ENCODE measurements around the gene TAS2R8.
"Not testable (repeated sequence)": the region's sequence is repeated elsewhere in the genome, so short reads cannot be mapped to it uniquely, and the experiment has no call there.

The TAS2R8 gene, protein sequence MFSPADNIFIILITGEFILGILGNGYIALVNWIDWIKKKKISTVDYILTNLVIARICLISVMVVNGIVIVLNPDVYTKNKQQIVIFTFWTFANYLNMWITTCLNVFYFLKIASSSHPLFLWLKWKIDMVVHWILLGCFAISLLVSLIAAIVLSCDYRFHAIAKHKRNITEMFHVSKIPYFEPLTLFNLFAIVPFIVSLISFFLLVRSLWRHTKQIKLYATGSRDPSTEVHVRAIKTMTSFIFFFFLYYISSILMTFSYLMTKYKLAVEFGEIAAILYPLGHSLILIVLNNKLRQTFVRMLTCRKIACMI

DNA sequence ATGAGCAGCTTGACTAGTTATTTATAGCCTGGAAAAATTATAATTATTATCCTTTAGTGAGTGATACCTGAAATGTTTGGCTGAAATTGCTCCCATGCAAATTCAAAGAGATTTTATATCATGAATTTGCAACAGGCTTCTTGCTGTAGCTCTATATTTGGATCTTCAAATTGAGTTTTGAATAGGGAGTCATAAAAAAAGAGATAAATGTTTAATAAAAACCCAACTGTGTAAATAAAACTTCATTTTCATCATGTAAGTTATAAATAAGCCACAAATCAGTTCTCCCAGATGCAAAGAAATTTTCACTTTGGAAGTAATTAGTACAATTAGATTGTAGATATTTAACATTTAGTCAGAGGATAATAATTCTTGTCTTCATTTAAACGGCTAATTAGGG lies at the start of gene TAS2R8:
TSS of gene TAS2R8 (minus strand) at position 101 of the 400 bp plus-strand sequence. CDS start 306 bp downstream, outside the sequence.
- no peak for DNase-seq (ENCODE audit: low spot score)

DNA sequence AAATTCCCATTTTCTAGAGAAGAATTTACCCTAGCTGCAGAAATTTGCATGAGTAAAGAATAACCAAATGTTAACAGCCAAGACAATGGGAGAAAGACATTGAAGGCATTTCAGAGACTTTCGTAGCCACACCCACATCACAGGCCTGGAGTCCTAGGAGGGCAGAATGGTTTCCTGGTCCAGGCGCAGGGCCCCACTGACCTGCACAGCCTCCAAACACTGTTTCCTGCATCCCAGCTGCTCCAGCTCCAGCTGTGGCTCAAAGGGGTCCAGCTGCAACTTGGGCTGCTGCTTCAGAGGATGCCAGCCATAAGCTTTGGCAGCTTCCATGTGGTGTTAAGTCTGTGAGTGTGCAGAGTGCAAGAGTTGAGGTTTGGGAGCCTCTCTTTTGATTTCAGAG lies 48.7 kb upstream of the TAS2R8 start:
- no peak for DNase-seq (ENCODE audit: low spot score)

DNA sequence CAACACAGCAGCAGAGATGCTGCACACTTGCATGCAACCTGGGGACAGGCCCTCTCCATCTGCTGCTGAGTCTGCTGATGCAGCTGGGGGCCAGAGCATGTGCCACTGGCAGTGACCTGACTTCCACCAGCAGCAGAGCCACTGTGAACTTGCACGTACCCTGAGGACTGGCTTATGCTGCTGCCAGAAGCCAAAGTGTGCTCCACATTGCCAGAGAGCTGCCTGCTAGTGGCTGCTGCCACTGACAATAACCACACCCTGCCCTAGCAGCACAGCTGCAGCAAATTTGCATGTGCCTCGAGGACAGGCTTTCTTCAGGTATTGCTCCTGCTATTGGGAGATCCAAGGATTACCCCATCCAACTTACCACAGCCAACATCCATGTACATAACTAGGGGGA lies 46.7 kb upstream of the TAS2R8 start:
- DNase-seq (ENCODE audit: low spot score), result no peak

DNA sequence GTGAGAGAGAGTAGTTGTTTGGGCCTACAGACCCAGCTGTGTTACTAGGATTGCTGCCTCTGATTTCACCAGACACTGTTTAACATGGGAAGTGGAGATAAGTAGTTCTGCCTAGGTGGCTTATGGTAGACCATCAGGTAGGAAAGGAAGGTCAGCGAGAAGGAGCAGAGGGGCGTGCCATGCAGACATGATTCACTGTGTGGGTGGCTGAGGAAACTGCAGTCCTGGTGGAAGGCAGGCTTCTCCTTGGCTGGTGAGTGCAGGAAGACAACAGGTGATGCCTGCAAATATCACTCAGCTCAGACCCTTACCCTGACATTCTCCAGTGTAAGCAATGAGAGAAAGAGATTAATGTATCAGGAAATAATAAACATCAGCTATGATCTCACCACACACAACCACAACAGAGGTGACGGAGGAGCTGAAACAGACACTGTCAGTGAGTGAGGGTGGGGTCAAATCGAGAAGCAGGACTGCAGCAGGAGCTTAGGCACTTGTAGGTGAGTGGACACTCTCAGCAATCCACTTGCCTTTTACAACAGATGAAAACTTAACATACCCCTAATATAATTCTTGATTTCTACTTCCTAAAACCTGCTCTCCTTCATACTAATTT lies 44.3 kb upstream of the TAS2R8 start:
- DNase-seq (ENCODE audit: low spot score), result no peak

DNA sequence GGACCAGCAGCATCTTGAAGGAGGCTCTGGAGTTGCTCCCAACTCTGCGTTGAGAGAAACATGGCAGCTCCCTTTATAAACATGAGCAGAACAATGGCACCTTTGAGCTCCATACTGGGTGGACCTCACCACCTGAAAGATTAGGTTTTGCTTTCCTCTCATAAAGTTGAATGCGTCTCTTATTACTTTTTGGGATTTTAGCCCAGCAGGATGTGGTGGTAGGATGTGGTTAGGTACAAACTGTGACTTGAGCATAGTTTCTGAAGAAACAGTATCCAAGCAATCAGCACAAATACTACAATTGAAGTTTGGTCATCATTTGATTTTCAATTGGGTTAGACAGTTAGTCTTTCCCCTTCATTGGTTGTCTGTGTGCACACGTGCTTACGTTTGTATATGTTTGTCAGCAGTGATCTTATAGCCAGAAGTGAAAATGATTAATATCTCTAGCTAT lies 42.4 kb upstream of the TAS2R8 start, which contains the start of gene PRR4:
TSS of gene PRR4 (minus strand) at position 51 of the 454 bp plus-strand sequence. CDS start at position 13, 38 bp downstream.
- no peak for DNase-seq (ENCODE audit: low spot score)

DNA sequence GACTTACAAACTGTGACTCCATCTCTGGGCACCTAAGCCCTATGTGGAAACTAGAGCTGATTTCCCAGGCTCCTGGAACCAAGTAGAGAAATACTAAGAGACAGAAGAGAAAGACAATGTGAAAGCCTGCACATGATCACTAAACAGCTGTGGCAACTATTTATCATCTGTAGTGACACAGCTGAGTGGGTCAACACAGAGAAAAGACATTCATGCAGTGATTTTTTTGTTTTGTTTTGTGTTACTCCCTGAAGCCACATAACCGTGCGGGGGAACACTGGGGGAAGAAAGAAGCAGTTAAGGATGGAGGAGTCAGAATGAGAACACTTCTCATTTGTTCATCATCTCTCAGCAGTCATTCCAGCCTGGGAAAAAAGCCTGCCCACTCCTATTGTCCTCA lies 40.7 kb upstream of the TAS2R8 start:
- DNase-seq (ENCODE audit: low spot score), result no peak

DNA sequence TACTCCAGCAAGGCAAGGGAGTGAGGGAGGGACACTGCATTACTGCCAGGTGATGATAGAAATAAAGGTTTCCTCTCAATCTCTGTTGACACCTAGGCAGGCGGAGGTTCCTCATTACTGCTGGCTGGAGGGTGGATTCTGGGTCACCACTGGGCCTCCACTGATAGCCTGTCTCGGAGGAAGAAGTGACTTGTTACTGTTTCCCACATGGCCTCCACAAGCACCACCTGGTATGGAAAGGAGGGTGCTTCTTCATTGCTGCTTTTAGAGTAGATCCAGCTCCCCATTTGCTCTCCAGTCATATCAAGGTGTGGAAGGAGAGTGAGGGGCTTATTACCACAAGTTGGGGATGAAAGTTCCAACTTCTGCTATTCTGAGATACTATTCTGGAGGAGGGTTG lies 35.8 kb upstream of the TAS2R8 start:
- DNase-seq (ENCODE audit: low spot score), result no peak

DNA sequence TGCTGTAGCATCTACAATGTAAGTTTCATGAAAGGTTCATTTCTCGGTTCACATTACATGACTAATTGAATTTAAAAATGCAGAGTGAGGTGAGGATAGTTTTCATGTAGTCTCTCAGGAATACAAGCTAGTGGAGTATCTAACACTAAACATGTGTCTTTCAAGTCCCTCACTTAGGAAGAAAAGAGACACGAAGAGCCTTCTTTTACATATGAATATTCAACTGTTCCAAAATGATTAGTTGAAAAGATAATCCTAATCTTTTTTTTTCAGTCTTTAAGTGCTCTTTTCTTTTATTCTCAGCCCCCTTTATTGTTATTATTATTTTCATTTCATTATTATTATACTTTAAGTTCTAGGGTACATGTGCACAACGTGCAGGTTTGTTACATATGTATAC lies 31.4 kb upstream of the TAS2R8 start:
- no peak for DNase-seq (ENCODE audit: low spot score)

DNA sequence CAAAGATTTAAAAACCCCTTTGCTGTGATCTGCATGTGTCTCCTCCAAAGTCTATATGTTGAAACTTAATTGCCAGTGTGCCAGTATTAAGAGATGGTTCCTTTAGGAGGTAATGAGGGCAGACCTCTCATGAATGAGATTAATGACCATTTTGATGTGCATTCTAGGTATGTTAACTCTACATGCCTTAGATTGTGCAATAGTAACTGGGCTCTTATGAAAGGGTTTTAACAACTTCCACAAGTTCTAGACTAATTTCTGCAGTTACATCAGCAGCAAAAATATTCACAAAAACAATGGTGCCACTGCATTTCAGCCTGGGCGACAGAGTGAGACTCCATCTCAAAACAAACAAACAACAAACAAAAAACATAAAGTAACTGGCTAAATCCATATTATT lies 22.9 kb upstream of the TAS2R8 start:
- no peak for DNase-seq (ENCODE audit: low spot score)

DNA sequence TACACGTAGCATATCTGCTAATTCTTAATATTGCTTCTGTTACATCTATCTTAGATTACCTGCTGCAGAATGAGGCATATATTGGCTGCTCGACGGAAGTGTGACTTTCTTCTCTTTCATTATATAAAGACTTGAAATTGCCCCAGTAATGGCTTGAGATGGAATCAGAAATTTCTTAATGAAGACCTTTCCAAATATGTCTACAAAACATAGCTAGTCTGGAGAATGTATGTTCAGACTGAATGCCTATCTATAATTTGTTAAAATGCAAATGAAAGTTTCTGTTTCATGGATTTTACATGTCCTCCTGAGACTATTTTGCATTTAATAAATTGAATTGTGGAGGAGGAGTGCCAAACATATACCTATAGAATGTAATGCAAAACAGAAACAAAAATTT lies 19.2 kb upstream of the TAS2R8 start, which contains the start of gene TAS2R10:
TSS of gene TAS2R10 (minus strand) at position 101 of the 400 bp plus-strand sequence. CDS start at position 12, 89 bp downstream.
- DNase-seq (ENCODE audit: low spot score), result no peak

DNA sequence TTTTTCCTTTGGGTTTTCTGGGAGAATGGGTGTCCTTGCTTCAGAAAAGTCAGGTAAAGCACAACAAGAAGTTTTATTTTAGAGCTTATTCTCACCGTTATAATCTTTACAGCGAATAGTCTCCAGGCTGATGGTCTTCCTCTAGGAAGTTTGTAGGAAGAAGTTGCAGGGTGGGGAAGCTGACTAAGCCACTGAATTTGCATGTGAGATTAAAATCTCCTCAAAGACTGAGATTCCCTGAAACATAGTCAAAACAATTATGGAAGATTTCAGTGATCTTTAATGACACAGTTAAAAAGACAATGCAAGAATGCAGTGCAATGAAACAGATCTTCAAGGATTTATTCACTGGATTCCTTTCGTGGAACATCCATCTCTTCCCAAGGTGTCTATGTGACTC lies 17.9 kb upstream of the TAS2R8 start:
- DNase-seq (ENCODE audit: low spot score), result no peak

DNA sequence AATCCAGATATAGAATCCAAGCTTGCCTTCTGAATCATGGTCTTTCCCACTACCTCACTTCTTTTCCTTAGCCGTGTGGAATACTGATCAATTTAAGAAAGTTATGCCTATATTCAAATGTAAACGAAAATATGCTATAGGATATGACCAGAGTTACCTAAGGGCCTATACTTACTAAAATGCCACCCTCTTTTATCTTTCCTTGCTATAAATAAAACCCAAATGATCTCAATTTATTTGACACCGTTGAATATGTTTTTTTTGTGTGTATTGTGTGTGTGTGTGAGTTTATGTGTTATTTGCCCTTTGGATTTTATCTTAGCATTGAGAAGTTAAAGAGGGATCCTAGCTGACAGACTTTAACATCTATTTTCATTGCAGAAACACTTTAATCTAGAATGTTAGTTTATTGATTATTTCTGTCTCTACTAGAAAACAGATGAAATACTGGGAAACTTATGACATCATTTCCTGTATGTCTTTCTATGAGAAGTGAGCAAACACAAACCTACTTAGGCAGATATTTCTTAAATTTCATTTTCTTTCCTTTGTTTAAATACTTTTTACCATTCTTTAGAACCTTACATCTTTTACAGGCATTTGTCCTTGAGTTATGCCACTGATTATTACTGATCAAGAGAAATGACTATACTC lies 4.9 kb upstream of the TAS2R8 start:
- no peak for DNase-seq (ENCODE audit: low spot score)

DNA sequence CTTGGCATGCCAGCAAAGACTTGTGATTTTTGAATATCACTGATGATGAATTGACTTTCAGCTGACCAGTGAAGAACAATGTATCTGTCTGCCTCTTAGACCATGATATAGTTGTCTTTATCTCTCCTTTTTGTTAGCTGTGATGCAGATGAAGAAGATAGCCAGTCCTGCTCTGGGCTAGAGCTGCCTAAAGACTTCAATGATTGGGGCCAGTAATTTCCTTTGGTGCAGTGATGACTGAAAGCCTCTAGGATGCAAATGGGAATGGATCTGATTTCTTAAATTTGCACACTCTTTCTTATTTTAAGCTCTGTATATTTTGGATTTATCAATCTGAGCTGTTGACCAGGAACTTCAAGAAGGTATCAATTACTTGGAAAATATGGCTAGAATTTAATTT lies 3.0 kb upstream of the TAS2R8 start, which contains the start of gene TAS2R9:
TSS of gene TAS2R9 (minus strand) at position 101 of the 400 bp plus-strand sequence. CDS start at position 8, 93 bp downstream.
- no peak for DNase-seq (ENCODE audit: low spot score)

DNA sequence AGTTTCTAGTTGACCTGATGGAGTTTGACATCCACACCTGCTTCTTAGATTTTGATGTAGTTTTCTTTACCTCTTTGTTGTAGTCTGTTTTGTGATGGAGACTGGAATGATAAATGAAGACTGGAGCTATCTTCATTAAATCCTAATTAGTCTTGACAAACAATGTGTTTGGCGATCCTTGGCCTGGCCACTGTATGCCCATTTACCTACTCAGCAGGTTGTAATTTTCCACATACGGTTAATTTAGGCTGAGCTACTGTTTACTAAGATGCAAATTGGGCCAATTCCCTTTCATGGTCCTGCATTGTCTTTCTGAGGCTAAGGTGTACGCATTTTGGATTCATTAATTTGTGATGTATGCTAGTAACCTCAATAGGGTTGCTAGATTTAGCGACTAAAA lies 4.5 kb downstream of the TAS2R8 start, which contains the start of gene TAS2R7:
TSS of gene TAS2R7 (minus strand) at position 41 of the 400 bp plus-strand sequence. CDS start 57 bp downstream, outside the sequence.
- DNase-seq (ENCODE audit: low spot score), result no peak

DNA sequence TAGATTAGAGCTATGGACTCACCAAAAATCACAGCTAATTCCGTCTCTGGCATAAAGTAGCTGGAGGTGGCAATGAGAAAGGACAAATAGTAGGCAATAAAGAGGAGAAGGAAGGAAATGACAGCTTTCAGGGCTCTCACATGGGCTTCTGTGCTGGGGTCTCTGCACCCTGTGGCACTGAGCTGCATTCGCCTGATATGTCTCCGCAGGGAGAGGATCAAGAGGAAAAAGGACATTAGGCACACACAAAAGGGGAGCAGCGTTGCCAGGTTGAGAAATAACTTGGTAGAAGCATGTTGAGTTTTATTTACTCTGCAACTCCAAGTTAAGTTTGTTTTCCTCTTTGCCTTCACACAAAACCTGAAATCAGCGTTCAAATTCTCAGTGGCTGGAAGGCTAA lies 5.3 kb downstream of the TAS2R8 start:
- no peak for DNase-seq (ENCODE audit: low spot score)

DNA sequence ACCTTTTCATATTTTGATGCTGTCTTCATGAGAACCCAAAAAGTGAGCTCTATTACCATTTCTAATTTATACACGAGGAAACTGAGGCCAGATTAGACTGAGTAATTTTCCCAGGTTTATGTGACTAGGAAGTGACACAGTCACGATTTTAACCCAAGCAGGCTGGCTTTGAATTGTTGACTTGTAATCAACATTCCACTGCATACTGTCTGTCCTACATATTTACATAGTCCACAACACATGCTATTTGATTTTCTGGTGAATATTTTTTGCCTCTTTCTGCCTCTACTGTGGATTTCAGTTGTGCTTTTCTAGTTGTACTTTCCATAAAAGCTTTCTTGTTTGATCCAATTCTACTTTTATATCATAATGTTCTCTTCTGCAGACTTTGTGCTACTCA lies 12.9 kb downstream of the TAS2R8 start:
- no peak for DNase-seq (ENCODE audit: low spot score)

DNA sequence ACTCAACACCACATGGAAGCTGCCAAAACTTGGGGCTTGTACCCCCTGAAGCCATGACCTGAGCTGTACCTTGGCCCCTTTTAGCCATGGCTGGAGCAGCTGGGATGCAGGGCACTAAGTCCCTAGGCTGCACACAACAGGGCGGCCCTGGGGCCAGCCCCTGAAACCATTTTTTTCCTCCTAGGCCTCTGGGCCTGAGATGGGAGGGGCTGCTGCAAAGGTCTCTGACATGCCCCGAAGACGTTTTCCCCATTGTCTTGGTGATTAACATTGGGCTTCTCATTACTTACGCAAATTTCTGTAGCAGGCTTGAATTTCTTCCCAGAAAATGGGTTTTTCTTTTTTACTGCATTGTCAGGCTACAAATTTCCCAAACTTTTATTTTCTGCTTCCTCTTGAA lies 15.3 kb downstream of the TAS2R8 start:
- DNase-seq (ENCODE audit: low spot score), result not testable (repeated sequence)

DNA sequence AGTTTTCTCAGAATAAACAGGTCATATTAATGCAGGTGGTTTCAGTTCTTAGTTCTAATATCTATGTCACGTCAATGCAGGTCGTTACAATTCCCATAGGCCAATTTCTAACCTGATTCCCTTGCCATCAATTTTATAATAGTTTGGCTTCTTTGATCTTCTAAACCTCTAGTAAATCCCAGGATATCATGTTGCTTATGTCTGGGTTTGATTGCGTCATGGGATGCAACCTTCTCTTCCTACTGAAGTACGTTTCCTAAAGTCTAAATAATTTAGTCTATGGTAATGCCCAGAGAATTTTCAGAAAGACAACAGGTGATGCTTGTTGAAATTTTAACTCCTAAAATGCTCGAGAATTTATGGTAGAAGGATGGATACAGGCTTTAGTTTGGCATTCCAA lies 23.8 kb downstream of the TAS2R8 start:
- no peak for DNase-seq (ENCODE audit: low spot score)

DNA sequence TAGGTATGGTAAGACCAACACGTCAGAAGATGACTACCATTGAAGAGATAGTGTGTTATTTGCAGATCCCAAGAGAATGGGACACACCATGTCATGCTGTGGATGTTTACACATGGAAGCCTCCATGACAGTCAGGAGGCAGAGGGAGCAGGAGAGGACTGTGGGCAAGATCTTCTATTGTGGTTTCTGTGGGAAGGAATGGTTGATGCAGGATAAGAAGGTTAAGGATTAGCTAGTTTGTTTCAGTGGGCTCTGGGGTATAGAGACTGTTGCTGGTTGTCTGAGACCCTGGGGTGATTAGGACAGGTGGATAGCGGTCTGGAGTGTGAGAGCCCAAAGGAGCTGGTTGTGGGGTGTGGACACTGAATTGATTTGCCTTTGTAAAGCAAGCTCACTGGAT lies 28.0 kb downstream of the TAS2R8 start:
- DNase-seq (ENCODE audit: low spot score), result no peak

DNA sequence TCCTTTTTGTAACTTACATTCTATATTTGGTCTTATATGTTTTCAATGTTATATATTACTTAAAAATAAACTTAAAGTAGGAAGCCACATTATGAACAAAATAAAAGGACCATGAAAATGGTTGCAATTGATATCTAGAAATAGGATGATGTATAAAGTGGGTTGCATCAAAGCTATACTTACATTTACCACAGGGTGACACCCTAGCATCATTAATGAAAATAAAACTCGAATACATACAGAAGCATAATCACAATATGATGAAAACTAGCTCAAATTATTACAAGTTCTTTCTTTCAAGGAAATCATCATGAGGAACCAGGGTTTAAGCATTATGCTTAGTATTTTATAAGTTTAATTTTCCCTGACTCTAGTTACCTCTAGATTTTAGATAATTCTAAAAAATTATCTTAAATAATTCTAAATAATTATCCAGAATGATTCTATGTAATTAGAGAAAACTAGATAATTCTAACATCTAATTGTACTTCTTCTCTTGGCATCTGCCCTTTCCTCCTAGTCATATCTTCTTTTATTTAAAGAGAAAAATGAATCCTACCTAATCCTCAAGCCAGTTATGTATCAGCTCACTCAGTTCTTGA lies 35.9 kb downstream of the TAS2R8 start:
- DNase-seq (ENCODE audit: low spot score), result peak; percentile 56

DNA sequence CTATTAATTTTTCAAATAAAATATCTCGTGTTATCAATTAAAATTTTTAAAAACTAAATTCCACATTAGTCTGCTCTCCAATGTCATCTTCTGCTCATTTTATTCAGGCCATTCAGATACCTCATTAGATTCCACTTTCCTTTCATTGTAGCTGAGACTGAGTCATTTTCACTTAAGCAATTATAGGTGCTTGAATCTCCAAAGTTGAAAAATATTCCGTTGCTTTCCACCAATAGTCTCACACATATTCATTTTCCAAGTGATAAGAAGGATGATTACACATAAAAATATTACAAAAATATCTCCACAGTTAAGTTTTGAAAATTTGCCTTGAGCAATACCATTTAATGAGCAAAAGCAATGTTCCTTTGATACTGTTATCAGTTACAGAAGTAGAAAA lies 47.4 kb downstream of the TAS2R8 start:
- no peak for DNase-seq (ENCODE audit: low spot score)

DNA sequence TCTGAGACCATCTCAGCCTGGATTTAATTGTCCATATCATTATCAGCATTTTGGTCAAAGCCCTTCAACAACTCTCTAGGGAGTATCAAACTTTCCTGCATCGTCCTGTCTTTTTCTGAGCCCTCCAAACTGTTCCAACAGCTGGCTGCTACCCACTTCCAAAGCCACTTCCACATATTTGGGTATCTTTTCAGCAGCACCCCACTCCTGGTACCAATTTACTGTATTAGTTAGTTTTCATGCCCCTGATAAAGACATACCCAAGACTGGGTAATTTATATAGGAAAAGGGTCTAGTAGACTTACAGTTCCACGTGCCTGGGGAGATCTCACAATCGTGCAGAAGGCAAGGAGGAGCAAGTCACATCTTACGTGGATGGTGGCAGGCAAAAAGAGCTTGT lies 50.9 kb downstream of the TAS2R8 start:
- DNase-seq (ENCODE audit: low spot score), result no peak
